Kasumi-1 (cell line): ENCODE results near the gene CDKN2B-AS1.

Experiments used
- DNase-seq, 2 experiments: peaks; one replicate each; lab custom pipeline; 2025; lab: John Stamatoyannopoulos, UW

The CDKN2B-AS1 gene

GRCh38 chr9:21982861-21983560 lies 11.6 kb upstream of the CDKN2B-AS1 start:
- DNase-seq: no peak

GRCh38 chr9:21983561-21983935 lies 11.0 kb upstream of the CDKN2B-AS1 start:
- no peak for DNase-seq

GRCh38 chr9:21984101-21984500 lies 10.5 kb upstream of the CDKN2B-AS1 start:
- DNase-seq: no peak

- no peak for DNase-seq
Measured at GRCh38 chr9:21985964-21986667, 8.5 kb upstream of the CDKN2B-AS1 start.

- DNase-seq: no peak
Measured at GRCh38 chr9:21988056-21988990, 6.3 kb upstream of the CDKN2B-AS1 start.

GRCh38 chr9:21989440-21990189 lies 5.0 kb upstream of the CDKN2B-AS1 start:
- no peak for DNase-seq

GRCh38 chr9:21991072-21991959 lies 3.3 kb upstream of the CDKN2B-AS1 start:
- DNase-seq: no peak

GRCh38 chr9:21993007-21993406 lies 1.6 kb upstream of the CDKN2B-AS1 start:
- DNase-seq: no peak

DNA sequence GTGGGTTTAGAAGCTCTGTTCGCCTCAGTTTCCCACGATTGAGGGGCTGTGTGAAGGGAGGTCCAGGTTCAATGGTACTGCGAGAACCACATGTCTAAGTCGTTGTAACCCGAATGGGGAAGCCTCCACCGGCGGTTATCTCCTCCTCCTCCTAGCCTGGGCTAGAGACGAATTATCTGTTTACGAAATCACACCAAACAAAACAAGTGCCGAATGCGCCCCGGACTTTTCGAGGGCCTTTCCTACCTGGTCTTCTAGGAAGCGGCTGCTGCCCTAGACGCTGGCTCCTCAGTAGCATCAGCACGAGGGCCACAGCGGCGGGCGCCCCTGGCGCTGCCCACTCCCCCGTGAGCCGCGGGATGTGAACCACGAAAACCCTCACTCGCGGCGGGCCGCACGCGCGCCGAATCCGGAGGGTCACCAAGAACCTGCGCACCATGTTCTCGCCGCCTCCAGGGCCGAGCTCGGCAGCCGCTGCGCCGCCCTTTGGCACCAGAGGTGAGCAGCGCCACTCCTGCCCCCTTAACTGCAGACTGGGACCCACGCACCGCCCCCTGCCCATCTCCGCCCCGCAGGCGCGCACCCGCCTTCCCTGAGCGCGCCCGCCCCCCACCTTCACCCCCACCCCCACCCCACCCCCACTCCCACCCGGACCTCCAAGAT lies 567 bp upstream of the CDKN2B-AS1 start, which contains the start of gene CDKN2A:
TSS of gene CDKN2A (minus strand) at position 500 of the 663 bp plus-strand sequence.
- peak; percentile 5 to 31 for DNase-seq

GRCh38 chr9:21995006-21995665 lies 545 bp downstream of the CDKN2B-AS1 start:
- DNase-seq: peak; percentile 52 to 63

GRCh38 chr9:21995666-21996398 lies 1.2 kb downstream of the CDKN2B-AS1 start:
- no peak for DNase-seq

- DNase-seq: no peak
Measured at GRCh38 chr9:21996438-21996837, 1.8 kb downstream of the CDKN2B-AS1 start.

DNA sequence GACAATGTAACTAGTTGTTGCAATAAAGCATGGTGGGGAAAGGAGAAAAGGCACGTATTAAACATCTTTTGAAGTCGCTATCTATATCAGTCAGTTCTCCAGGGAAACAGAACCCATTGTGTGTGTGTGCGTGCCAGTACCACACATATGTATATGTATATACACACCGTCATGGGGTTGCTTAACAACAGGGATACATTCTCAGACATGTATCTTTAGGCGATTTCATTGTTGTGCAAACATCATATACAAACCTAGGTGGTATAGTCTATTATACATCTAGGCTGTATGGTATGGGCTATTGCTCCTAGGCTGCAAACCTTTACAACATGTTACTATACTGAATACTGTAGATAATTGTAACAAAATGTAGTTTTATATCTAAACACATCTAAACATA lies 2.3 kb downstream of the CDKN2B-AS1 start:
- DNase-seq: no peak

GRCh38 chr9:21997480-21997879 lies 2.9 kb downstream of the CDKN2B-AS1 start:
- no peak for DNase-seq

- no peak for DNase-seq
Measured at GRCh38 chr9:21998026-21998425, 3.4 kb downstream of the CDKN2B-AS1 start.

DNA sequence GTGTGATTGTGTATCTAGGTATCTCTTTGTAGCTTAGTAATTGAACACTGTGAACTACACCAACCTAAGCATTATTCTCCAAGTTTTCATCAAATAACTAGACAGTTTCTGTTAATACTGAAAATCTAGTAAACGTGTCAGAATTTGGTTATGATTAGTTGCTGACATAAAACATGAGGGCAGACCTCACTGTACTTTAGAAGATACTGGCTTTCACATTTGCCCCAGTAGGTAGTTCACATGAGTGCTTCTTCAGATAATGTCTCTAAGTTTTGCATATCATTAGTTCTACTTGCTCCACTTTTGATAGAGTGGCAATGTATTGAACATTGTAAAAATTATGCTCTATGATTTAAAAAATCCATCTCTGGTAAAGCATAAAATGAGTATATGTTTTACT lies 7.4 kb downstream of the CDKN2B-AS1 start:
- no peak for DNase-seq

DNA sequence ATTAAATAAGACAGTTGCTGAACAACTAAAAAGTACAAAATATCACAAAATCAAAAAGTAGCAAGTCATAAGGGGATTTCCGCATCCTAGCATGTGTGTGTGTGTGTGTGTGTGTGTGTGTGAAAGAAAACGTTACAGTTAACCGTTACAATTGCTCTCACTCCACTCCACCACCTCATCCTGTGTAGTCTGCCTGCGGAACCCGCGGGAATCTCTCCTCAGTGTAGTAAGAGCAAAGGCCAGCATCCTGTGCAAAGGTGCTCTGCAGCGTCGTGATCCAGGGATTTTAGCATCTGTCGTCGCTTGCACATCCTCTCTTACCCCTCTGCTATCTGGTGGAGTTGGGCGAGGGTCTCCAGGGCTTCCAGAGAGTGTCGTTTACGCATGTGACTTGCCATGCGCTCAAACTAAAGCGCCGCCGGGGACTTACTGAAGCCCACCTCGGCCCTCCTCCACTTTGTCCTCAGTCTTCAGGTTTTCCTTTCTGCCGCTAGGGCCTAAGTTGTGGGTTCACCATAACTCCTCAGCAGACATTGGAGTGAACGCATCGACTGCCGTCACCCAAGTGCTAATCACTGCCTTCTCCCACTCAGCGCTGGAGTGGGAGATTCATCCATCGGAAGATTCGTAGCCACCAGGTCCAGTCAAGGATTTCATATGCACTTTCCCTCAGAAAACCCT lies 10.6 kb downstream of the CDKN2B-AS1 start:
- no peak for DNase-seq
